ENCODE measurements around the gene FOLR3.
"Not testable (repeated sequence)": the region's sequence is repeated elsewhere in the genome, so short reads cannot be mapped to it uniquely, and the experiment has no call there.

Gene FOLR3

GRCh38 chr11:72135473-72135872 lies at the start of gene FOLR3:
TSS of gene FOLR3 (plus strand) at chr11:72135725. CDS start at chr11:72135953, 228 bp downstream.
- DNase-seq = not testable (repeated sequence)

GRCh38 chr11:72088076-72088808 lies 47.3 kb upstream of the FOLR3 start:
- no peak for DNase-seq

- peak; percentile 81 for DNase-seq
These were observed 44.2 kb upstream of the FOLR3 start for GRCh38 chr11:72091292-72091691.

GRCh38 chr11:72098741-72099140 lies 36.8 kb upstream of the FOLR3 start:
- no peak for DNase-seq

GRCh38 chr11:72100009-72100408 lies 35.5 kb upstream of the FOLR3 start:
- no peak for DNase-seq

- DNase-seq = no peak
These were observed 35.1 kb upstream of the FOLR3 start for GRCh38 chr11:72100462-72100861.

GRCh38 chr11:72102162-72102561 lies 33.4 kb upstream of the FOLR3 start:
- DNase-seq = no peak

GRCh38 chr11:72102631-72102945 lies 32.9 kb upstream of the FOLR3 start:
- DNase-seq = no peak

- peak; percentile 100 for DNase-seq
These were observed 32.4 kb upstream of the FOLR3 start, which contains the start of gene LAMTOR1 for GRCh38 chr11:72102946-72103753. TSS of gene LAMTOR1 (minus strand) at chr11:72103297. CDS start at chr11:72103224, 73 bp downstream.

- DNase-seq = no peak
These were observed 31.8 kb upstream of the FOLR3 start for GRCh38 chr11:72103754-72104167.

GRCh38 chr11:72105888-72106287 lies 29.6 kb upstream of the FOLR3 start, which contains the start of gene TOMT:
TSS of gene TOMT (plus strand) at chr11:72105924. CDS start at chr11:72105952, 28 bp downstream.
- DNase-seq = no peak

GRCh38 chr11:72111300-72112142 lies 24.0 kb upstream of the FOLR3 start:
- peak; percentile 54 for DNase-seq

GRCh38 chr11:72112143-72112977 lies 23.2 kb upstream of the FOLR3 start, which contains the start of gene ANAPC15:
TSS of gene ANAPC15 (minus strand) at chr11:72112695. CDS start at chr11:72111276, 1,419 bp downstream.
- DNase-seq = peak; percentile 100

- DNase-seq = peak; percentile 42
These were observed 22.3 kb upstream of the FOLR3 start for GRCh38 chr11:72112978-72113808.

GRCh38 chr11:72114570-72114969 lies 21.0 kb upstream of the FOLR3 start:
- DNase-seq = no peak

- no peak for DNase-seq
These were observed 19.3 kb upstream of the FOLR3 start for GRCh38 chr11:72116019-72116755.

GRCh38 chr11:72119198-72119597 lies 16.3 kb upstream of the FOLR3 start:
- DNase-seq = no peak

GRCh38 chr11:72120930-72121329 lies 14.6 kb upstream of the FOLR3 start:
- no peak for DNase-seq

- no peak for DNase-seq
These were observed 12.9 kb upstream of the FOLR3 start for GRCh38 chr11:72122607-72123006.

- no peak for DNase-seq
These were observed 12.3 kb upstream of the FOLR3 start for GRCh38 chr11:72123117-72123653.

Measured in NCI-H69 (cell line).